HEK293 (cell line): ENCODE data around the gene RABGEF1.

ENCODE experiments used
- ZEB2 ChIP-seq: fragments of 450-650 bp; formaldehyde crosslinking; IDR thresholded peaks from 2 replicates; pipeline ENCODE4 v1.5.1; 2016; ENCODE audit warnings: missing biosample characterization, missing genetic modification characterization
- ZNF600 ChIP-seq: fragments of 450-650 bp; formaldehyde crosslinking; IDR thresholded peaks from 2 replicates; pipeline ENCODE4 v1.5.1; 2016; ENCODE audit warnings: missing biosample characterization, missing genetic modification characterization

GRCh38 chr7:66727058-66727457 lies 13.5 kb upstream of the RABGEF1 start:
- TF ChIP-seq ZNF600 (tag by site-specific recombination) = no peak
- no peak for TF ChIP-seq ZEB2 (tag by site-specific recombination)
